ENCODE results near the gene GOLIM4.

Gene GOLIM4

DNA sequence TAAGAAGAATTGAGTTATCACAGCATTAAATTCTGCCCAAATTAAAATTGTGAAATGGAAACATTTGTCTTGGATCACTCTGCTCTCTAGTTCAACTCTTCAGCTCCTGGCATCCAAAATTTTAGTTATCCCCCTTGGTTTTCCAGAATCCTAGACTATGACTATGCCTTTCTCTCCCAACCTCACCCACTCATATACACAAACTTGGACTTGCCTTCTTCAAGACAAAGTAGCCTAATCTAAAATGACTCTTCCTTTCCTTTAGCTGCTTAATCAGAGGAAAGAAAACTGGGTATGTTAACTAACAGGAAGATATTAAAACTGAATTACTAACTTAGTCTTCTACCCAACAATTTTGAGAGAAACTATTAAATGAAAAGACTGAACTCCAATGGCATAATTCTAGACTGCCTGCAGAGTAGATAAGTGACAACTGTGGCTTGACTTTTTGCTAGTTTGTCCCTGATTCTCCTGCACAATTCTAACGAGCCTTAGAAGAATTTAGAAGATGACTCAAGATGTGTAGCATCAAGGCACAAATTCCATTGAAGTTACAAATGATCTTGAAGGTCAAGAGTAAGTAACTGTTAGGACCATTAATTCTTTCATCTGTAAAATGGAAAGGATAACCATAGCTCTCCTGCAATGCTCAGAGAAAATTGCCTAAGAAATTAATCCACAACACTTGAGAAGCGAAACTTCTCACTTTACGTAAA is 5.2 kb upstream of the GOLIM4 start:
- no peak for DNase-seq (ENCODE audit: low read depth)

DNA sequence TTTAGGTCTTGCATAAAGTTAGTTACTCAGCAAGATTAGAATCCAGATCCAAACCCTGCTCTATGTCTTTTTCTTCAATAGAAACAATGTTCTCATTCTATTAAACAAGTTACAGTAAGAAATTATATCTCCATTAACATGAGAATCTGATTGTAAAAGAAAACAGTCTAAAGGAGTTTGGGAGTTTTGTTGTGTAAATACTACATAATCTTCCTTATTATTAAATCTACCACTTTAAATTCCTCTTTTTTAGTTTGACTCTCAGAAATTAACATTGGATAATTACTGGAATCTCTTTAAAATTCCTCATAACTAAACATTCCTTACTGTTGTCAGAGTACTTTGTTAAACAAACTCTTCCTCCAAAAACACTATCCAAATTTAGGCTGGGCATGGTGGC is 1.7 kb upstream of the GOLIM4 start:
- DNase-seq (ENCODE audit: low read depth): no peak

GRCh38 chr3:168096210-168096652 is 507 bp upstream of the GOLIM4 start:
- peak; percentile 7 for DNase-seq (ENCODE audit: low read depth)

DNA sequence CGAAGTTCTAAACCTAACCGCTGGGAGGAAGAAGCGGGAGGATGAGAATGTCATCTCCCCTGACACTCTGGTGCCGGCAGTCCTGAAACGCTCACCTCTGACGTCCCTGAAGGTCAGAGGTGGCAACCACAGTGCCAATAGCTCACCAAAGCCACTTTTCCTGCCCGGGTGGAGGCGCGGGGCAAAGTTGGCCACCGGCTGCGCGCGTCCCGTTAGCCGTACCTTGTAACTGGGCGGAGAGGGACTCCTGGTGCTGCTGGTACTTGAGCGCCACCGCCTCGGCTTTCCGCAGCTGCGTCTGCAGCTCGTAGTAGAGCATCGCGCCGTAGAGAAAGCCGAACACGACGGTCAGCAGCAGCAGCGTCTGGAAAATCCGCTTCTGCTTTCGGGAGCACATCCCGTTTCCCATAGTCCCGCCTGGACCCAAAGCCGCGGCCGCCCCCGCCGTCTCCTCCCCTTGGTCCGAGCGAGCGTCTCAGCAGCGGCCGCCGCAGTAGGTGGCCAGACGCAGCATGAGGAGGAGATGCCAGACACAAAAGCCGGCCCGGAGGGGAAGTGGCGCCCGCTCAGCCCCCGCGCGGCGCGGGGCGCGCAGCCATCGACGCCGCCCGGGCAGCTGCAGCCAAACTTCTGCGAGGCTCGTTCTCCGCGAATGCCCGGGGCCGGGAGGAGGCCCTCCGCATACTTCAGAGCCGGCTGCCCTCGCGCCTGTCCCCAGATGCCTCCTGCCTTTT is 680 bp downstream of the GOLIM4 start:
- DNase-seq (ENCODE audit: low read depth): peak; percentile 27

DNA sequence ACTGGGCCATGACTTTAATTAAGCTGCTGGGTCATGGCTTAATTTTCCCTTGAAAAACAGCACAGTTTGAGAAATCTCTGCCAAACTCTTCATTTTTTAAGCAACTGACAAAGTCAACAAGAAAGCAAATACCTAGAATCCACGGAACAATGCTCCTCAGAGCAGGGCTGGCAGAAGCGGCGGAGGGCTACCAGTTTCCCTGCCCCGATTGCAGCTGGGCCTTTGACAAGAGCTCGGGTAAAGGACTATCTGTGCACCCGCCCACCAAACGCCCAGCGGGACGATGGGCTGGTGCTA is 1.2 kb downstream of the GOLIM4 start:
- DNase-seq (ENCODE audit: low read depth): no peak

- no peak for DNase-seq (ENCODE audit: low read depth)
Observed at GRCh38 chr3:168093790-168094189, 1.9 kb downstream of the GOLIM4 start.

- no peak for DNase-seq (ENCODE audit: low read depth)
Observed at GRCh38 chr3:168093229-168093628, 2.5 kb downstream of the GOLIM4 start.

- no peak for DNase-seq (ENCODE audit: low read depth)
Observed at GRCh38 chr3:168091941-168092340, 3.8 kb downstream of the GOLIM4 start.

DNA sequence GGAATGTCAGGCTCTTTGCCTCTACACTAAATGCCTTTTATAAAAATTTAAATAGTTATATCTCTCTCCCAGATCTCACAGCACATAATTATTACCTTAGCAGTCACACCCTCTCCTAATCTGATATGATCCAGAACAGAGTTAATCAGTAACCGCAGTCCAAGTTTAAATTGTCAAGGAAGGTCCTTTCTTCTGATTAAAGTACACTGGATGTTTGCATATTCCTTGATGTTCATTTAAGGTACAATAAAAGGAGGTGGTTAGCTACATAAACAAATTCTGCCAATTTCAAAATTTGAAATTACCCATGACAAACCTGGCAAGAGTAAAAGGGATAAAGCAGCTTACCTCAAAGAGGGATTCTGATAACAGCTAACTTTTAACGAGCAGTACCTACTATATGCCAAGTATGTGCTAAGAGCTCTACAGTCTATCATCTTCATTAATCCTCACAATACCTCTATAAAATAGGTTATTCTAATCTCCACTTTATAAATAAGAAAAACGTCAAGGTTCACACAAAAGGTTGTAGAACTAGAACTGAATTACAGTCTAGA is 4.3 kb downstream of the GOLIM4 start:
- no peak for DNase-seq (ENCODE audit: low read depth)

GRCh38 chr3:168090306-168091085 is 5.2 kb downstream of the GOLIM4 start:
- no peak for DNase-seq (ENCODE audit: low read depth)

DNA sequence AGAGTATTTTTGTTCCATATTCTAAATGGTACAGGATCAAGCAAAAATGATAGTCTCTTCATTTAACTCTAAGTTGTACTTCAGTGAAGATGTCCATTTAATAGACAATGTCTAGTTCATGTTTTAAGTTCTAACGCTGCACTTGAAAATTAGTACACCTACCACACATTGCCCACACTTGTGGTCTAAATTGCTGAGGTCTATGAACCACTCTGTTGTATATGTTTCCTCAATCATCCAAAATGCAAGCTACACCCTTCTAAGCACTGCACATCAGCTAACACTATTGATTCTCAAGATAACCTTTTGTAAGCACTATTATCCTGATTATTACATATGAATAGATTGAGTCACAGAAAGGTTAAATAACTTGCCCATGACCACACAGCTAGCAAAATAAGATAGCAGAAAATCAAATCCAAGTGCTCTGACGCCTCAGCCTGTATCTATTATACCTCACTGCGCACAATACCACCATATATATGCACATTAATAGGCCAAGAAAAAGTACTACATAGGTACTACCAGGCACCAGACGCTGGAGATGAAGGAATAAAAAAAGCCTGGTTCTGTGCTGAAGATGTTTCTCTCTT is 6.4 kb downstream of the GOLIM4 start:
- DNase-seq (ENCODE audit: low read depth): no peak

GRCh38 chr3:168088106-168088720 is 7.5 kb downstream of the GOLIM4 start:
- DNase-seq (ENCODE audit: low read depth): no peak

GRCh38 chr3:168087539-168087938 is 8.2 kb downstream of the GOLIM4 start:
- no peak for DNase-seq (ENCODE audit: low read depth)

DNA sequence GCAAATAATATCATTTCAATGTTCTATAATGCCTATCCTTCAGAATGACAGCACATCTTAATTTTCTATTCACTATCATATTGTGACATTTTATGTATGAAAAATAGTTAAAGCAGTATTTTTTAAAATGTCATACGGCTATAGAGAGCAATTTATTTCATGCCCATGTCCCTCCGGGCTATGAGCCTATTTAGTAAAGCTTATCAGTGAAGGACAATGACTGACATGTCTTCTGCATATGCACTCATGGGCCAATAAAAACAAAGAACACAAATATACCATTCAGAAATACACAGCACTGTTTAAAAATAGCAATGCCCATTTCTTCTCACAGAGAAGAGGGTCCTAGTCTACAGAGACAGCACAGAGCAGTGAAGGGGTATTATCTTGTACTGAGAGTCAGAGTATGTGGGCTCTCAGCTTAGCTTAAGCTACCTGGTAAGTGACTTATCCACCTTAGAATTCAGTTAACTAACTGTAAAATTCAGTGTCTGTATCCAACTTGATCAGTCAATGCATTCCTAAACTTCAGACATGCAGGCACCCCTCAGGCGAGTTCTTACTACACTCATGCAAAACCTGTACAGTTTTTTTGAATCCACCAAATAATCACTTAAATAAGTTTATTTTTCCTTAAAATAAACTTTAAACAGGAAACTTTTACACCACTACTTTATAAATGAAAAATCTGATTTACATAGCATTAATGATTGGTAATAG is 9.0 kb downstream of the GOLIM4 start:
- DNase-seq (ENCODE audit: low read depth): no peak

GRCh38 chr3:168085491-168086119 is 10.1 kb downstream of the GOLIM4 start:
- no peak for DNase-seq (ENCODE audit: low read depth)

- DNase-seq (ENCODE audit: low read depth): no peak
Observed at GRCh38 chr3:168083906-168084305, 11.8 kb downstream of the GOLIM4 start.

GRCh38 chr3:168081856-168082255 is 13.9 kb downstream of the GOLIM4 start:
- no peak for DNase-seq (ENCODE audit: low read depth)

DNA sequence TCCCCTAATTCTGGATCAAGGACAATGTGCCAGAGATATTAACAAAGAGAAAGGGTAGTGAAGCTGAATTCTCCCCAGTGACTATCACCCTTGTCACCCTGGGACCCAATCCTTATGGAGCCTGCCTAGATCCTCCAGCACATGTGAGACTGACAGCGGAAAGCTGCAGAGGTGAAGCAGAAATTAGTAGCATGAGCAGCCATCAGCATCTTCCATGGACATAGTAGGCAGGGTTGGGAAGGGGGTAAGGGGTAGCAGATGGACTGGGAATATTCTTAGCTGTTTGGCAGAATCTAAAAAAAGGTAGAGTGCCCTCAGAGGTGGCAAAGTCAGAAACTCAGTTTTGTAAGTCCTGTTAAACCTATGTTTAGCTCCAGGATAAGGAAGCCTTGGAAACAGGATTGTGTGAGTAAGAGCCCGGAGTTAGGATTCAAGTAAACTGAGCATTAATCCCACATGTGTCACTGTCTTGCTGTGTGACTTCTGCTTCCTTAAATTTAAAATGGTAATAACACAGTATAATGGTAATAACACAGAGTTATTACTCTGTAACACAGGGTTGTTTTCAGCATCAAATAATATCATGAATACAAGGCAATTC is 14.5 kb downstream of the GOLIM4 start:
- no peak for DNase-seq (ENCODE audit: low read depth)

GRCh38 chr3:168080499-168081170 is 15.1 kb downstream of the GOLIM4 start:
- no peak for DNase-seq (ENCODE audit: low read depth)

- no peak for DNase-seq (ENCODE audit: low read depth)
Observed at GRCh38 chr3:168080022-168080421, 15.7 kb downstream of the GOLIM4 start.

All from activated T-cell treated with anti-CD3 and anti-CD28 coated beads for 48 hours (primary cell).